Activated CD4-positive, CD25-positive, alpha-beta regulatory T cell (primary cell): ENCODE data around the gene USP13.

Experiments
- DNase-seq, 4 experiments: peaks; one replicate each; lab custom pipeline; 2025; lab: John Stamatoyannopoulos, UW

USP13 gene

DNA sequence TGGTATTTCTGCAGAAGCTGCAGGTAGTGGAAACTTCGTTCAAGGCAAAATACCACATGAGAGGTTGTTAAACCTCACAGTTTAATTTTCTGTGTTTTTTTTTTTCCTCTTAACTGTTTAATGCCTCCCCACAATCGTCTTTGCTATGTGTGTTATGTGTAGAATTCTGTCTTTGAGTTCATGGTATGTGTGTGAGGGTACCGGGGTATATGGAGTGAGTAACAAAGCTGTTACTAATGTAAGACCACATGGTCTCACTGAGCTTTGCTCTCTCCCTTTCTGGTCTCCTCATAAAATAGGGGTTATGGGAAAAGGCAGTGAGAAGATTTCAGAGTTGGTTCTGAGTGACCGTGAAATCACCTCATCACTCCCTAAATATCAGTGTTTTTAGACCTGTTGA, 143.6 kb downstream of the USP13 start:
- DNase-seq, result no peak

DNA sequence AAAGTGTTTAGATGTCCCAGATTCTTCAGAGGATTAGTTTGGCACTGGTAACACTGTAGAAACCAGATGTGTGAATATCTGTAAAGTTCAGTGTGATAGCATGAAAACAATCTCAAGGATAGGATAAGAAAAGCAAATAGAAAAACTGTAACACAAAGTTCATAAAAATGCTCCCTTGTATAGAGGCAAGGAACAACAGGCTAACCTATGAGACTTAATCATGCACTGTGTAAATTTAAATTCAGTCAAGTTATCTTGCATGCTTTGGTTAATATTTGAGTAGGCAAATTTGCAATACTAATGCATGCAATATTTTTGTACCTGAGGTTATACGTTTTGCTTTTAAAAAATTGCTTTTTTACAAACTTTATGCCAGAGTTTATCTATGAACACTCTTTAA, 144.4 kb downstream of the USP13 start:
- DNase-seq, result no peak

DNA sequence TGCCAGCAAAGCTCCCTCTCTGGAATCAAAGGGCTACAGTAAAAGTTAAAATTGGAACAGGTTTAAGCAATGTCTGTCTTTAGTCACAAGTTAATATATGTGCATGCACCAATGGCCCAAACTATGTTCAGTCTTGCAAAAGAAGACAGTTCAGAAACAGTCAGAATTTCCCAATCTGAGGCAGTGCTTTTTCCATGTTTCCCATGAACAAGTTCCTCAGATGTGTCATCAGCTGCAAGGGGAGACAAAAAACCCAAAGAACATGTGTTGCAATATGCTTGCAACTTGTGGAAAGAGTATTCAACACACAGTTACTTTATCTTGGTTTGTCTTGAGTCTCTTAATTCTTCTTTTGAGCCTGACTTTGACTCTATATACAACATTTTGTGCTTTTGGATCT, 148.4 kb downstream of the USP13 start:
- DNase-seq, result no peak

DNA sequence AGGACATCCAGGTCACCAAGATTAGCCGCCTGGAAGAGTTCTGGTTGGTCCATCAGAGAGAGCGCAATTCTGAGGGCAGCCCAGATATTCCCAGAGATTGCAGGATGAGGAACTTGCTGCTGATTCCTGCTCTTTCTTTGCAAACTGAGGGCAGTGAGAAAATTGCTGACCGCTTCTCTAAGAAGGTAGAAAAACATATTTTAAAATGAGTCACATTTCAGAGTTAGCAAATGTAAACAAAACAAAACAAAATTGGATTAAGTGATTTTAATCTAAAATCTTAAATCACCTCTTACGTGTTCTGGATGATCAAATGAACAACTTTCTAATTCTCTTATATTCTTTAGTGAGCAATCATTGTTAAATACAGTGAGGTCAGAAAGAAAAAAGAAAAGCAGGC, 149.0 kb downstream of the USP13 start:
- no peak for DNase-seq

DNA sequence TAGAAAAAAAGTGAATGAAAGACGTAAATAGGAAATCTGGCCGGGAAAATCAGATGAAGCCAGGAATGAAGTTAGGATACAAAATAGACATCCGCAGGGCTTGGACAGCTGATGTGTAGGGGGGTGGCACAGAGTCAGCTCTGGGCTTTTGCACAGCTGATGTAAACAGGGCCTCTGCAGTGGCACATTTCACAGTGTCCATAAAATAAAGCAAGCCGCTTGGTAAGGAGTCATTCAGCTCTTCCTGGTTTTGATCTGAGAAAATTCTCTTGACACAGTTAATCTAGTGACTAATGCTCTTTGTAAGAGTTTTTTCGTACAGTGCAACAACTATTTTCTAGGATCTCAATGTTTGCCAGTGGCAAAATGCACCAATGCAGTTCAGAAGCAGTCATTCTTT, 153.3 kb downstream of the USP13 start:
- no peak for DNase-seq

- no peak for DNase-seq
These were observed 154.7 kb downstream of the USP13 start for GRCh38 chr3:179807588-179807987.

DNA sequence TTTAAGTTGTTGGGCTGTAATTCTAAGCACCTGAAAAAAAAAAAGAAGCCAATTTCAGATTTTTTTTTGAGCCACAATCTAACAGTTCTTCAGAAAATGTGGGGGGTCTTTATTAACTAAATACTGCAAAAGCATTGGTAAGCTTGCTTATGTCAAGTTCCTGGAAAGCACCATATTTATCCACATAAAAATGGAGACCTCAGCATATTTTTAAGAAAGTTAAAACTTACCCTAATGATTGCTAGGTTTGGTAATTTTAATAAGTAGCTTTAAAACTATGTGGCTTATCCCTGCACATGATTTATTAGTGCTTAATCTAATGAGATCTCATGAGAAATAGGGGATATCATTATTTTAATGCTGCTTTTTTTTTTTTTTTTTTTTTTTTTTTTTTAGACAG, 156.8 kb downstream of the USP13 start:
- no peak for DNase-seq

GRCh38 chr3:179811321-179812095, 158.7 kb downstream of the USP13 start:
- no peak for DNase-seq

DNA sequence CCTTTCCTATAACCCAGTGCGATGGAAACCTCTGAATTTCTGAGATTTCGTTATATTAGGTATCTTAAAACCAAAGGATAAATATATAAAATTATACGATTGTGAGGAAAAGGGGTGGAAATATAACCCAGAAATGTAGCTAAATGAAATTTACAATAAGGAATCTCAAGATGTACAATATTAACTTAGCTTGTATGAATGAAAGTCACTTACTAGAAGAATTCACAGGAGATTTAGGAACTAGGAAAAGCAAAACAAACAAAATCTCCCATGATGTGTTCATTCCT, 159.2 kb downstream of the USP13 start:
- no peak for DNase-seq

GRCh38 chr3:179819379-179819778, 166.5 kb downstream of the USP13 start:
- DNase-seq, result no peak

DNA sequence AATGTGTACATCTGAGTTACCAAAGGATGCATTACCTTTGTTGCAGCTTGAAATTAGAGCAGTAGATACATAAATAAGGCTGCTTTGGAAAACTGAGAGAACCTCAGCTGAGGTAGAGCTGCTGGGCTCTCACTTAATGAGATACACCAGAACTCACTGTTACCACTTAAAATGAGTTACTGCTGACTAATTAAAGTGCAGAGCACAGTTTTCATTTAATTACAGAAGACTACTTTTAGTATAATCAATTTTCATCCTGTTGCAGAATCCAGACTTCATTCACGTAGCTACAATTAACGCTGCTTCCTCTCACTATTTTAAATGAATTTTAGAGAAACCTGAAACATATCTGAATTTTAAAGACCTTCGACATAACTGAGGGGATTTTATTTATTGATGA, 169.5 kb downstream of the USP13 start:
- no peak for DNase-seq

DNA sequence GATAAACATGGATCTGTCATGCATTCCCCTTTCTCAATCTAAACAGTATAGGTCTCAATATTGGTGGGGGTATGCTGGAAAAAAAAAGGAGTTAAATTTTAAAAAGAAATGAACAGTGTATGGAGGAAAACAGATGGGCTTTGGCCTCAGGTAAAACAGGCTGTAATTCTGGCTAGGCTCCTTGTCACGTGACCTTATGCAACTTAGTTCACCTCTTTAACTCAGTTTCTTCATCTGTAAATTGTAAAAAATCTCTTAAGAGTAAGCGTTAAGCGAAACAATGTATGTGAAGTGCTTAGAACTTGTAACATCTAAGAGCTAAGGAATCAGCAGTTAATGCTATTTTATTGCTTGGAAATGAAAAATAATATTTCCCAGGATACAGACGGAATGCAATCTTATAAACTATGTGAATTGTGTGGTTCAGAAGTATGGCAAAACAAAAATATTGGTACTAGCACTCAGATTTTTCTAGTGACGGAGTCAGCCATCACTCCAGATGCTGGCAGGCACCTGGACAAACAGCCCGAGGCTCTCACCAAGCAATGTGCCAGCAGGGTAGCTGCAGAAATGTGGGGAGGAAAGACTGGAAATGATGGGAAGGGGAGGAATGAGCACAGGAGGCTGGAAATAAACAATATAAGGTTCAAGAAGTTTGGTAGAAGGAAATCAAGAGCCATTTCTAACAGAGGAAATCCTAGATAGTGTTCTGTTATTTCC, 172.8 kb downstream of the USP13 start:
- no peak for DNase-seq

- no peak for DNase-seq
These were observed 173.4 kb downstream of the USP13 start for GRCh38 chr3:179826247-179826637.

DNA sequence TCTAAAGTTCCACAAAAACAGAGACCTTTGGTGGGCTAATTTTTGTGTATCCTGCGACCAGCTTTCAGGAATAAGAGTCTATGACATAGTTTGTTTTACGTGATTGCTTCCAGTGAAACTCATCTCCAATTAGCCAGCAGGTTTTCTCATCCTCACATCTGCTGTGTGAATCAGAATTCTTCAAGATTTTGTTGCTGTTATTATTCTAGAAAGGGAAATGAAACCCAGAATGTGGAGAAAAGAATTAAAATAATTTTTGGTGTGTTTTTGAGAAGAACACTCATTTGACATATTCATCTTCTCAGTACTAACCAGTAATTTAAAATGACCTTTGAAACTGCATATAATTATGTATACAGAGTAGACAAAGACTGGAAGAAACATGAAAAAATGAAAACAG, 175.9 kb downstream of the USP13 start:
- no peak for DNase-seq

GRCh38 chr3:179829401-179829800, 176.6 kb downstream of the USP13 start:
- DNase-seq, result no peak

- DNase-seq, result no peak
These were observed 179.6 kb downstream of the USP13 start for GRCh38 chr3:179832333-179832854.

DNA sequence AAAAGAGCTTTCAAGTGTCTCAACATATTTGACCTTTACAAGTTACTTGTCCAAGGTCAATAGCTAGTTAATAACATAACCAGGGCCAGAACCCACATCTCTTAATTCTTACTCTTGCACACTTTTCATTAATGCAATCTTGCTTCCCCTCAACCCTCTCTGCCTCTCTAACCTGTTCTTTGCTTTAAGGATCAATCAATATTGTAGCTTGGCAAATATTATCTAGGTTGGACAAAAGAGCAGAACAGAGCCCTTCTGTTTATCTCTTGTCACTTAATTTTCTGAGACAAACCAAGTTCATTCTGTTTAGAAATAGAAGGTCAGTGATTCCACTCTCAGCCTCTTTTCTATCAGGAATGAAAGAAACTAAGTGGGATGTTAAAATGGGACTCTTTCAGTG, 180.5 kb downstream of the USP13 start:
- no peak for DNase-seq

DNA sequence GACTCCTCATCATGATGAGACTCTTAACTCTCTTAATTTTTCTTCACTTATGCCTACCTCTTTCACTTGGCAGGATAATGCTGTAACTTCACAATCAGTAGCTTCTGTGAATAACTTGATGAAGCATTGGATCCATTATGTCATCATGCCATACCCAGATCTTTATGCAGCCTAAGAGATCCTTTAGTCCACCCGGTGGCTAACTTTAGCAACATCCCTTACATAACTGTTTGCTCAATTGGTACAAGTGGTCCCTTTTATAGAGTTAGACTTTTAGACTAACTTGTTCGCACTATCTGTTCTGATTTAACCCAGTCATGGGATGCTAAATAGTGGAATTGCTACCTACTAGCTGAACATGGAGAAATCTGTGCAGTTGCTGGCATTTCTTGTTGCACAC, 184.5 kb downstream of the USP13 start:
- DNase-seq, result no peak
